AG10803 (cell line): ENCODE results near the gene SEMA3E.
A peak's percentile ranks its signal among the peaks of the same experiment; 100 is the strongest.

Experiments used
- DNase-seq: peaks from one replicate; pipeline ENCODE4 v3.0.0; 2010; ENCODE audit warnings: low read depth
- H3K4me3 ChIP-seq: 2 replicates; pipeline ENCODE4 v1.5.1; 2011; ENCODE audit warnings: mild to moderate bottlenecking, low read length, control low read depth
- TF ChIP-seq, protein P1 (sequence below): conservative IDR thresholded peaks from 2 replicates; pipeline ENCODE4 v1.5.1; 2011; ENCODE audit warnings: mild to moderate bottlenecking, low read length, control low read depth, inconsistent platforms

Gene SEMA3E

GRCh38 chr7:83640731-83641537 is 8.0 kb downstream of the SEMA3E start:
- no peak overlapping the region for H3K4me3 ChIP-seq
- TF ChIP-seq, protein P1, sequence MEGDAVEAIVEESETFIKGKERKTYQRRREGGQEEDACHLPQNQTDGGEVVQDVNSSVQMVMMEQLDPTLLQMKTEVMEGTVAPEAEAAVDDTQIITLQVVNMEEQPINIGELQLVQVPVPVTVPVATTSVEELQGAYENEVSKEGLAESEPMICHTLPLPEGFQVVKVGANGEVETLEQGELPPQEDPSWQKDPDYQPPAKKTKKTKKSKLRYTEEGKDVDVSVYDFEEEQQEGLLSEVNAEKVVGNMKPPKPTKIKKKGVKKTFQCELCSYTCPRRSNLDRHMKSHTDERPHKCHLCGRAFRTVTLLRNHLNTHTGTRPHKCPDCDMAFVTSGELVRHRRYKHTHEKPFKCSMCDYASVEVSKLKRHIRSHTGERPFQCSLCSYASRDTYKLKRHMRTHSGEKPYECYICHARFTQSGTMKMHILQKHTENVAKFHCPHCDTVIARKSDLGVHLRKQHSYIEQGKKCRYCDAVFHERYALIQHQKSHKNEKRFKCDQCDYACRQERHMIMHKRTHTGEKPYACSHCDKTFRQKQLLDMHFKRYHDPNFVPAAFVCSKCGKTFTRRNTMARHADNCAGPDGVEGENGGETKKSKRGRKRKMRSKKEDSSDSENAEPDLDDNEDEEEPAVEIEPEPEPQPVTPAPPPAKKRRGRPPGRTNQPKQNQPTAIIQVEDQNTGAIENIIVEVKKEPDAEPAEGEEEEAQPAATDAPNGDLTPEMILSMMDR, result no peak
- no peak for DNase-seq

- H3K4me3 ChIP-seq, result no peak overlapping the region
- TF ChIP-seq, protein P1, result no peak
- DNase-seq, result no peak
These were observed 8.7 kb downstream of the SEMA3E start for GRCh38 chr7:83640240-83640639.

DNA sequence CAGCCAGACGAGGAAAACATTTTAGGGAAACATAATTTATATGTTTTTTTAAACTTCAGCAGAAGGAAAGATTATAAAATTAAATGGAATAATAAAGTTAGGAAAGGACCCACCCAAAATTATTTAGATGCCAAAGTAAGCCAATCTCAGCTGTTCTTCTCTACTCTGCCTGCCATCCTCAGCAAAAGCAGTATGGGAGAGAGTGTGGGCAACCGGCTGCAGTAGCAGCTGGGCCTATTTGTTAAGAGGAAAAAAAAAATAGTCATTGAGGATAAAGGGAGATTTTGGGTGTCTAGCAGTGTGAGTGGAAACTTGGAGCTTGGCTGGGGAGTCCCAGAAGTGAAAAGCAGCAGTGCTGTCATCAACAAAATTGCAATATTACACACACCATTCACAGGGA is 15.4 kb downstream of the SEMA3E start:
- H3K4me3 ChIP-seq, result no peak overlapping the region
- TF ChIP-seq, protein P1, result no peak
- DNase-seq, result no peak

DNA sequence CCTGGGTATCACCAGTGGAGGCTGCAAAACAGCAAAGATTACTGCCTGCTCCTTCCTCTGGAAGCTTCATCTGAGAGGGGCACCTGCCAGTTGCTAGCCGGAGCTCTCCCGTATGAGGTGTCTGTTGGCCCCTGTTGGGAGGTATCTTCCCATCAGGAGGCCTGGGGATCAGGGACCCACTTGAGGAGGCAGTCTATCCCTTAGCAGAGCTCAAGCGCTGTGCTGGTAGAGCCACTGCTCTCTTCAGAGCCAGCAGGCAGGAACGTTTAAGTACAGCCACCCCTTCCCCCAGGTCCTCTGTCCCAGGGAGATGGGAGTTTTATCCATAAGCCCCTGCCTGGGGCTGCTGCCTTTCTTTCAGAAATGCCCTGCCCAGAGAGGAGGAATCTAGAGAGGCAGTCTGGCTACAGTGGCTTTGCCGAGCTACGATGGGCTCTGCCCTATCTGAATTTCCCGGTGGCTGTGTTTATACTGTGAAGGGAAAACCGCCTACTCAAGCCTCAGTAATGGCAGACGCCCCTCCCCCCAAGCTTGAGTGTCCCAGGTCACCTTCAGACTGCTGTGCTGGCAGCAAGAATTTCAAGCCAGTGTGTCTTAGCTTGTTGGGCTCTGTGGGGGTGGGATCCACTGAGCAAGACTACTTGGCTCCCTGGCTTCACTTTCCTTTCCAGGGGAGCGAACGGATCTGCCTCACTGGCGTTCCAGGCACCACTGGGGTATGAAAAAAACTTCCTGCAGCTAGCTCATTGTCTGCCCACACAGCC is 19.6 kb downstream of the SEMA3E start:
- no peak overlapping the region for H3K4me3 ChIP-seq
- TF ChIP-seq, protein P1, result no peak
- no peak for DNase-seq

- TF ChIP-seq, protein P1, result no peak
- no peak overlapping the region for H3K4me3 ChIP-seq
- no peak for DNase-seq
These were observed 31.1 kb downstream of the SEMA3E start for GRCh38 chr7:83617858-83618257.

- peak; percentile 1 for DNase-seq
- TF ChIP-seq, protein P1, result no peak
- no peak overlapping the region for H3K4me3 ChIP-seq
These were observed 34.8 kb downstream of the SEMA3E start for GRCh38 chr7:83614112-83614511.
